ENCODE results near the gene CDH1. TPM values are rescaled to one million over a fixed set of nuclear protein-coding genes. Genes with fewer than 3 reads are reported as not detected.

Gene CDH1
- polyA plus RNA-seq, 3 donors: 0.05 to 0.13 TPM; not detected in 1

DNA sequence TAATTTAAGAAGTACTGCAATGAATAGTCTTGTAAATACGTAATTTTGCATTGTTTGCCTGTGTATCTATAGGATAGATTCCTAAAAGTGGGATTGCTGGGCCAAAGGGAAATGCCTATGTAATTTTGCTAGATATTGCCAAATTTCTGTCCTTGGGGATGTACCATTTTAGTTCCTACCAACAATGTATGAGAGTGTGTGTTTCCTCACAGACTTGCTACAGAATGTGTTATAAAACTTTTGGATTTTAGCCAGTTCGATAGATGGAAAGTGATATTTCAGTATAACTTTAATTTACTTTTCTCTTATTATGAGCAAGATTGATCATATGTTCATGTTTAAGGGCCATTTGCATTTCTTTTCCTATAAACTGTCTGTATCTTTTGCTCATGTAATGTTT is 114.5 kb downstream of the CDH1 start:
- WGBS (ENCODE audit: insufficient coverage): no CpG with 5 or more reads among the region's 2 CpGs
- Mint-ChIP-seq H3K27ac (no peak overlapping the region), H3K36me3 (peaks cover 11 to 16% of the 10 kb centered on the region in 2 donors), H3K9me3 (peaks cover 0 to 2% (median 0%) of the 10 kb centered on the region in 7 donors), H3K4me3 (no peak overlapping the region), H3K4me1 (peaks cover 15% of the 10 kb centered on the region), H3K27me3 (ENCODE audit: low read depth in 3 of 3) (peaks cover 2 to 15% (median 8%) of the 10 kb centered on the region in 3 donors)
- no peaks in the 10 kb centered on the region for H3K9me3 ChIP-seq (replicated peaks in 1 of 2; ENCODE audit: control insufficient read depth in 1 of 2, insufficient read depth in 1 of 2, low read length in 2 of 2)
- no peaks in the 10 kb centered on the region for H3K27me3 ChIP-seq (ENCODE audit: control insufficient read depth in 2 of 2, insufficient read depth in 2 of 2, low read length in 2 of 2)
- H3K27ac ChIP-seq (ENCODE audit: low read depth in 1 of 2, low read length in 2 of 2): no peak overlapping the region
- H4K20me1 ChIP-seq (ENCODE audit: insufficient read depth, low read length): peaks cover 45% of the 10 kb centered on the region
- H3K36me3 ChIP-seq (replicated peaks in 1 of 2; ENCODE audit: control insufficient read depth in 1 of 2, insufficient read depth in 2 of 2, low read length in 2 of 2): peaks cover 0 to 6% of the 10 kb centered on the region in 2 donors
- intact Hi-C loops (cut with micrococcal nuclease): no loop called here
- no peak for TF ChIP-seq CTCF (IDR thresholded peaks at IDR 0.05)
- no peak for DNase-seq
- peaks cover 18% of the 10 kb centered on the region for H3K79me2 ChIP-seq (ENCODE audit: insufficient read depth, low read length)
- H3K4me3 ChIP-seq (replicated peaks in 1 of 3; ENCODE audit: low read depth in 2 of 3, low read length in 3 of 3): no peak overlapping the region
- H3K9ac ChIP-seq (ENCODE audit: insufficient read depth, low read length, poor library complexity, severe bottlenecking): no peak overlapping the region
- H2AFZ ChIP-seq (ENCODE audit: insufficient read depth, low read depth, low read length, poor library complexity, severe bottlenecking): no peak overlapping the region
- H3K4me2 ChIP-seq (replicated peaks; ENCODE audit: extremely low read depth, low read length, poor library complexity, severe bottlenecking): no peak overlapping the region
- H3K4me1 ChIP-seq (ENCODE audit: control insufficient read depth in 1 of 2, insufficient read depth in 2 of 2, low read length in 2 of 2): peaks cover 0 to 6% of the 10 kb centered on the region in 2 donors

GRCh38 chr16:68857479-68857878 is 120.4 kb downstream of the CDH1 start:
- intact Hi-C loops (cut with micrococcal nuclease): no loop called here
- Histone ChIP-seq H3K27me3 (ENCODE audit: control insufficient read depth in 2 of 2, insufficient read depth in 2 of 2, low read length in 2 of 2) (no peaks in the 10 kb centered on the region), H3K36me3 (replicated peaks in 1 of 2; ENCODE audit: control insufficient read depth in 1 of 2, insufficient read depth in 2 of 2, low read length in 2 of 2) (peaks cover 19 to 34% of the 10 kb centered on the region in 2 donors), H4K20me1 (ENCODE audit: insufficient read depth, low read length) (peaks cover 54% of the 10 kb centered on the region), H2AFZ (ENCODE audit: insufficient read depth, low read depth, low read length, poor library complexity, severe bottlenecking) (no peak overlapping the region), H3K4me2 (replicated peaks; ENCODE audit: extremely low read depth, low read length, poor library complexity, severe bottlenecking) (no peak overlapping the region), H3K4me3 (replicated peaks in 1 of 3; ENCODE audit: low read depth in 2 of 3, low read length in 3 of 3) (no peak overlapping the region), H3K9me3 (replicated peaks in 1 of 2; ENCODE audit: control insufficient read depth in 1 of 2, insufficient read depth in 1 of 2, low read length in 2 of 2) (no peaks in the 10 kb centered on the region), H3K4me1 (ENCODE audit: control insufficient read depth in 1 of 2, insufficient read depth in 2 of 2, low read length in 2 of 2) (no peaks in the 10 kb centered on the region), H3K9ac (ENCODE audit: insufficient read depth, low read length, poor library complexity, severe bottlenecking) (no peak overlapping the region), H3K27ac (ENCODE audit: low read depth in 1 of 2, low read length in 2 of 2) (no peak overlapping the region), H3K79me2 (ENCODE audit: insufficient read depth, low read length) (peaks cover 13% of the 10 kb centered on the region)
- no peak for DNase-seq
- no CpG with 5 or more reads among the region's 1 CpG for WGBS (ENCODE audit: insufficient coverage)
- H3K4me1 Mint-ChIP-seq: peaks cover 8% of the 10 kb centered on the region
- no peak overlapping the region for H3K27ac Mint-ChIP-seq
- H3K27me3 Mint-ChIP-seq (ENCODE audit: low read depth in 3 of 3): peaks cover 2 to 13% (median 3%) of the 10 kb centered on the region in 3 donors
- peaks cover 27 to 36% of the 10 kb centered on the region in 2 donors for H3K36me3 Mint-ChIP-seq
- peaks cover 0 to 6% (median 0%) of the 10 kb centered on the region in 7 donors for H3K9me3 Mint-ChIP-seq
- no peak for TF ChIP-seq CTCF (IDR thresholded peaks at IDR 0.05)
- no peak overlapping the region for H3K4me3 Mint-ChIP-seq
